ENCODE results near the gene RAB29.

- TF ChIP-seq CTCF (IDR thresholded peaks at IDR 0.05 in 4 of 5, conservative IDR thresholded peaks at IDR 0.05 in 1 of 5) (no peak), POLR2A (IDR thresholded peaks at IDR 0.05) (no peak)
Observed at GRCh38 chr1:205822397-205822796, 47.1 kb upstream of the RAB29 start.

Data from gastrocnemius medialis (tissue), 4 donors.